MV-4-11 (cell line): Measurements from ENCODE around the gene FBLN7.
"Not testable (repeated sequence)": the region's sequence is repeated elsewhere in the genome, so short reads cannot be mapped to it uniquely, and the experiment has no call there.

Source experiments
- DNase-seq: peaks from one replicate; lab custom pipeline; 2025; lab: John Stamatoyannopoulos, UW

Gene FBLN7

DNA sequence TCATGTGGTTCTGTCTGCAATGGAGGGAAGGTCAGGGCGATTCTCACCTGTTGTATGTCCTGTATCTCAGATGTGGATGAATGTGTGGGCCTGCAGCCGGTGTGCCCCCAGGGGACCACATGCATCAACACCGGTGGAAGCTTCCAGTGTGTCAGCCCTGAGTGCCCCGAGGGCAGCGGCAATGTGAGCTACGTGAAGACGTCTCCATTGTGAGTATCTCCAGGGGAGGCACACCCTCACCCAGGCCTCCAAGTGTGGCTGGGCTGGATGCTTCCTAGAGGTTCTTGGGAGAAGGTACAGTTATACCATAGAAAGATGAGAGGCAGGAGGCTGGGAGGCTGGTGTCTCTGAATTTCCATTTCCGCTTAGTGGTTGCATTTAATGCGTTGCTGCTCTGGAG is 46.9 kb downstream of the FBLN7 start:
- no peak for DNase-seq

GRCh38 chr2:112187046-112187715 is 49.0 kb downstream of the FBLN7 start:
- DNase-seq: no peak

DNA sequence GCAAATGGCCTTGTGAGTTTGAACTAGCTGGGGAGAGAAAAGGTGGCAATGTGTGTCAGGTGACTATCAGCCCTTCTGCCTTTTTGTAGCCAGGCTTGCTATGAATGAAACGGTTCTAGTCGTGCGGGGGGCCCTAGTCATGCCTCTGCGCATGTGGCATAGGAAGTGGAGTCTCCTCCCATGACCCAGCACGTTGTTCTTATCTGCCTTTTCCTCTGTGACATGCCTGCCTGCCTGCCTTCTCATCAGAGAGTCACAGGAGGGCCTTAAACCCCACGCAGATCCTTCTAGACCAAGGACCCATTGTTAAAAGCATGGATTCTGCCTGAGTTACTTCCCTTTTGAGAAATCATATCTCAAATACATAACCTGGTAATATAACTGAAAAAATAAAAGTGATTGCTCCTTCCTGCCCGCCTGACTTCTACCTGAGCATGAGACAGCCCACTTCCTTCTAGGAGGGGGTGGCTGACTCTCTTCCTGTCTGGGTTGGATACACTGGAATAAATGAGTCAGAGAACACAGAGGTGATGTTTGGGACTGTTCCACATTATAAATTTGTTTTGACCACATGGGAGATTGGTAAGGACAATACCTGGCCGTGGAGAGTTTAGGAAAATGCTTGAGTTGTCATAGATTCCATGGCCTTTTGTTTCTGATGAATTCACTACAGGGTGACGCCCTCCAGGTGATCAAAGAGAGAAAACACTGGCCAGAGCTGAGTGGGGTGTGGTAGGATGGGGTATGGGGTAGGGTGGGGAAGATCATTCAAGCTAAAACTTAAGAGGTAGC is 49.8 kb downstream of the FBLN7 start:
- no peak for DNase-seq

DNA sequence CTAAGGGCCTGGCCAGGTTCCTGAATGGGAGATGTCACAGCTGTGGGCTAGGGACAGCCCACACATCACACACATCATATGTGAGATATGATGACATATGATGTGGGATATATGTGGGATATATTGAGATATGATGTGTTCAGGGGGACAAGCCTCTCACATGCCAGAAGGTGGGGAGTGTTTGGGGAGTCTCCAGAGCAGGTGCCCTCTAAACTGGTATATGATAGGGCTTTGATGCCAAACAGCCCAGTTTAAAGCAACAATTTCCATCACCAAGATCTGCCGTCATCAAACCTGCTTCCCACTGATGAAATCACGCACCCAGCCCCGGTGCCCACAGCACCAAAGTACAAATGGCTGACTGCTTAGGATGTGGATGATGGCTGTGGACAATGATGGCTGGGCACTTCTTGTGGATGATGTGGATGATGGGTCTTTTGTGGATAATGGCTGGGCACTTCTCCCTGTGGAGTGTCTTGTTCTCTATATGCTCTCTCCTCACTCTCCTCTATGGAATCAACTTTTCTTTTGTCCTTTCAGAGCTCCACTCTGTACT is 50.9 kb downstream of the FBLN7 start:
- DNase-seq: no peak

DNA sequence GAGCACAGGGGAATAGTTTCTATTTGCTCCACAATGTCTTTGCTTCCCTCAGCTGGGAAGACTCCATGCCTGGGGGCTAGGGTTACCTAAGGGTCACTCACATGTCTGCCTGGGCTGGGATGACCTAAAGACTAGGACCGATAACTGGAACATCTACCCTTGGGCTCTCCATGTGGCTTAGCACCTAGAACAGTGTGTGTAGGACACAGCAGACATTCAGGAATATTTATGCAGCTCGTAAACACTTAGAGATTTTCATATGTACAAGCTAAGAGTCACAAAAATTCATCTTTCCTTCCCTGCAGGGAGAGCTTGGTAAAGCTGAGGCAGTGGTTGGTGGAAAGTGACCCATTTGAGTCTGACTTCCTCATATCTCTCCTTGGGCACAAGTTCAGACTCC is 55.8 kb downstream of the FBLN7 start:
- DNase-seq: no peak

DNA sequence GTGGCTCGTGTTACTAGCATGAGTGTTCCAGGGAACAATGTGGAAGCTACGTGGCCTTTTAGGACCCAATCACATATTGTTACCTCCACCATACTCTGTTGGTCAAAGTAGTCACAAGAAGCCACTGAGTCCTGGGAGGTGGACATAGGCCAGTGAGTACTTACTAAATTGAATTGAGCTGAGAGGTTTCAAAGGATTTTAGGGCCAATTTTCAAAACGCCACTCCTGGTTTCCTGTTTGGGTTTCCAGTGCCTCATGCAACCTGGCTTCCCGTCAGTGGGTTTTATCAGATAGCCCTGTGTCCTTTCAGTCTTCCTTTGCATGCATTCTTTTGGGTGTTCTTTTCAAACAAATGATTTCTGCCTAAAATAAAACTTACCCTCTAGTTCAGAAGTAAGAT is 56.3 kb downstream of the FBLN7 start:
- DNase-seq: no peak

DNA sequence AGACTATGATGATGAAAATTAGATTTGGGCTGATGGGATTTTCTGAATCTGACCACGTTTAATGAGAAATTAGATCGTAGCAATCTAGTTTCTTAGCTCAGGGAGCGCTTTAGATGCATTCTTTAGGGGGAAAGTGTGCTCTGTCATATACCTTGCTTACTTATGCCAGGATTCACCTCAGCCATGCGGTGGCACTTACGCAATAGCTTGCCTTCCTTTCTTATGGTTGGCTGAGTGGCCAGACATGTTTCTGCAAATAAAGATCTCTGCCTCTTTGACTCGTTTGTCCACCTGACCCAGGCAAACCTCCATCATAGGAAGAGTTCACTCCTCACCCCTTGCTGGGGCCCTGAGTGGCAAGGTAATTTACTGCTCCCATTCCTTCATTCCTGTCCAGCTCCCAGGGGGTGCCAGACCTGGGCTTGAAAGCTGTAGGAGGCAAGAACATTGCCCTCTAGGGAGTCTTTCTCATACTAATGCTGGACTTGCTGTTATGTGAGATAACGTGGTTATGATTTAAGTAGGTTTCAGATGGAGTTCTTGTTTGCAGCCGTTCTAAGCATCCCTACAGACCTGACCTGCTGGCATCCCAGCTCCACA is 57.1 kb downstream of the FBLN7 start:
- DNase-seq: no peak

GRCh38 chr2:112195950-112196349 is 57.8 kb downstream of the FBLN7 start:
- DNase-seq: no peak

DNA sequence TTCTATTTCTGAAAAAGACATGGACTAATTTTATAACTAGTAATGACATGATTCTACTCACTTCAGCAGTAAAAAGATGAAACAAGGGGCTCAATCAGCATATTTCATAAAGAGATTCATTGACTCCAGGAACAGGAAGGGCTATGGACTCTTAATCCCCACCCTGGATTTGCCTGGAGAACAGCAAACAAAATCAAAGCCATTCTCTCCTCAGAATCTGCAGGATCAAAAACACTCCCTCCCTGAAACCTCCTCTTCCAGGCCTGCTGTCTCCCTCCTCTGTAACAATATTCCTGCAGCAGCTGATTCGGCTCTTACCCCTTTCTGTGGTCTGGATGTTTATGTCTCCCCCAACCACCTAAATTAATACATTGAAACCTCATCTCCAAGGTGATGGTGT is 59.7 kb downstream of the FBLN7 start:
- DNase-seq: no peak

DNA sequence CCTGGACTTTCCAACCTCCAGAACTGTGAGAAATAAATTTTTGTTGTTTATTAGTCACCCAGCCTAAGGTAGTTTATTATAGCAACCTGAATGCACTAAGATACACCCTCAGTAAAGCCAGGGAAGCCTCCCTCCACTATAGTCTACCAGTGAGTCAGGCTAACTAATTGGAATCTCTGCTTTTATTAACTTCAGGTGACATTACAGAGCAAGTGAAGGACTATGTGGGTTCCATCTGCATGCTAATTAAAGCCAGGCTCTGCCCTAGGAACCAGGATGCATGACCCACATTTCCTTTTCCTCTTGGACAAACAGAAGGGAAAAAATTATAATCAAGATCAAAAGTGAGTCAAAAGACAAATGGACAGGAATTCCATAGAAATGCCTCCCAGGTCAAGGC is 60.6 kb downstream of the FBLN7 start:
- no peak for DNase-seq

DNA sequence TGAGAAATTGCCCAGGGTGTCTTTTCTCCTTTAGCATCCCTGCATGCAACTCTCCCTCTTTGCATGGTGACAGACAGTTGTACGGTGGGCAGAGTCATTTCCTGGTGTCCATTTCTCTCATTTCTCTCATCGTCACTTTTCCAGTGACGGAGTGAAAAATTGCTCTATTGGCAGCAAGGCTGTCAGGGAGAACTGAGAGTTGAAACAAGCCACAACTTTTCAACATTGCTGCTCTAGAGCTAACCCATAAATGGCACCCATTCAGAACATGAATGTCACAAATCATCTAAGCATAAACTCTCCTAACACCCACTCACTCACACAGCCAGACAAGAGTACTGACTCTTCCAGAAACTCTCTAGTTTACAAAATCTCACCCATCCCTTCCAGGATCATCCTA is 61.0 kb downstream of the FBLN7 start:
- DNase-seq: peak; percentile 13

DNA sequence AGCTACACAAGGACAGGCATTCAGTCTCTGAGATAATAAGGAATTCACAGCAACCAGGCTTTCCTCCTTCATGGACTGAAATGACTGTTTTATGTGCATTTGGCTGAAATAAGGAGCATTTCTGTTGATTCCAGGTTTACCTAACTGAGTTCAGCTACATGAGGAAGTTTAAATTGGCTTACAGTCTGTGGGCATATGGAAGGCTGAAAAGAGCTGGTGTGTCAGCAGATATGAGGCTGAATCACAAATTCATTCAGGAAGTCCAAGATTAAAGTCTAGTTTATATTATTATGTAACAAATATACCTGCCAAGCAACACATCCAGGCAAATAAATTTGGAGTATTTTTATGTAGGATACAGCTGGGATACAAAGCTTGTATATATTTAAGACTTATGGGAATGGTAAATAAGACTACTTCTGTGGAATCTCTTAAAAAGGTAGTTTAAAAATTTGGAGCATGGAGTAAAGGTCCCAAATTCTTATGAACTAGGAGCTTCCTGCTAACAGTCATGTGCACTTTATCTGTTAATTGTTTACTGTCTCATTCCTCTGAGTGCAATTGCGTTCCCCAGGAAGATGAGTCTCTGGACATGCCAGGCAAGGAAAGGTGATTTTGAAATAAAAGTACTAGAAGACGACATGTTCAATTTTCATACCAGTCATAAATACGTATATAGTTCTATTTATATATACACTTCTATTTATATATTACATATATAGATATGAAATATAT is 63.7 kb downstream of the FBLN7 start:
- DNase-seq: no peak

DNA sequence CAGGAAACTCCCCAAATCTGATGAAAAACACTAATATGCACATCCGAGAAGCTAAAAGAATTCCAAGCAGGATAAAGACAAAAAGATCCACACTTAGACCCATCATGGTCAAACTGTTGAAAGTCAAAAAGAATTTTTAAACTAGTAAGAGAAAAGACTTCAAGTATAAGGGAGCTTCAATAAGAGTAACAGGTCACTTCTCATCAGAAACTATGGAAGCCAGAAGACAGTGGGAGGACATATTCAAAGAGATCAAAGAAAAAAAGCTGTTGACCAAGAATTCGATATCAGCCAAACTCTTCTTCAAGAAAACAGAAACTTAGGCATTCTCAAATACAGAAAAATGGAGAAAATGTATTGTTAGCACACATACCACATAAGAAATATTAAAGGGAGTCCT is 66.2 kb downstream of the FBLN7 start:
- peak; percentile 21 for DNase-seq

- DNase-seq: not testable (repeated sequence)
Observed at GRCh38 chr2:112207905-112208304, 69.7 kb downstream of the FBLN7 start.

GRCh38 chr2:112216167-112216566 is 78.0 kb downstream of the FBLN7 start:
- DNase-seq: no peak

DNA sequence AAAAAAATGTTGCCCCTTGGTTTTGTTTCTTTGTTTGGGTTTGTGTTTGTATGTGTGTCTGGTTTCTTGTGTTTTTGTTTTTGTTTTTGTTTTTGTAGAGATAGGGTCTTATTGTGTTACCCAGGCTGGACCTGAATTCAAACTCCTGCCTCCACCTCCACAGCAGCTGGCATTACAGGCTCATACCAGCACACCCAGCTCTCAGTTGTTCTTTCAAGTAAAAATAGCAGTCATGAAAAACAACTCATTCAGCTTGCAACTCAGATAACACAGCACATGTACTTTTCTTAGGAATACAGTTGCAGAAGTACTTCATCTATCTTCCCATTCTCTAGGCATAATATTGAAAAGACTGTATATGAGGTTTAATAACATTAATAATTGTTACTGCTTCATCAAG is 79.7 kb downstream of the FBLN7 start:
- no peak for DNase-seq

DNA sequence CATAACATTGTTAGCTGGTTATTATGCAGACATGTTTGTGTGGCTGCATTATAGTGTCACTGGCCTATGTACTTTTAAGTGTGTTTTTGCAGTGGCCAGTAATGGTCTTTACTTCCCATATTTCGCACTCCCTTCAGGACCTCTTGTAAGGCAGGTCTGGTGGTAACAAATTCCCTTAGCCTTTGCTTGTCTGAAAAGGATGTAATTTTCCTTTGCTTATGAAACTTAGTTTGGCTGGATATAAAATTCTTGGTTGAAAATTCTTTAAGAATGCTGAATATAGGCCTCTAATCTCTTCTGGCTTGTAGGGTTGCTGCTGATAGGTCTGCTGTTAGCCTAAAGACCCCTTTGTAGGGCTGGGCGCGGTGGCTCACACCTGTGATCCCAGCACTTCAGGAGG is 82.0 kb downstream of the FBLN7 start:
- DNase-seq: no peak

DNA sequence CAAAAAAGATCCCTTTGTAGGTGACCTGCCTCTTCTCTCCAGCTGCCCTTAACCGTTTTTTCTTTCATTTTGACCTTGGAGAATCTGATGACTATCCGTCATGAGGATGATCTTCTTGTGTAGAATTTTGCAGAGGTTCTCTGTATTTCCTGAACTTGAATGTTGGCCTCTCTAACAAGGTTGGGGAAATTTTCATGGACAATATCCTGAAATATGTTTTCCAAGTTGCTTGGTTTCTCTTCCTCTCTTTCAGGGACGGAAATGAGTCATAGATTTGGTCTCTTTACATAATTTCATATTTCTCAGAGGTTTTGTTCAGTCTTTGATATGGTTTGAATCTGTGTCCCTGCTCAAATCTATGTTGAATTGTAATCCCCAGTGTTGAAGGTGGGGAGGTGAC is 82.6 kb downstream of the FBLN7 start:
- peak; percentile 20 for DNase-seq

DNA sequence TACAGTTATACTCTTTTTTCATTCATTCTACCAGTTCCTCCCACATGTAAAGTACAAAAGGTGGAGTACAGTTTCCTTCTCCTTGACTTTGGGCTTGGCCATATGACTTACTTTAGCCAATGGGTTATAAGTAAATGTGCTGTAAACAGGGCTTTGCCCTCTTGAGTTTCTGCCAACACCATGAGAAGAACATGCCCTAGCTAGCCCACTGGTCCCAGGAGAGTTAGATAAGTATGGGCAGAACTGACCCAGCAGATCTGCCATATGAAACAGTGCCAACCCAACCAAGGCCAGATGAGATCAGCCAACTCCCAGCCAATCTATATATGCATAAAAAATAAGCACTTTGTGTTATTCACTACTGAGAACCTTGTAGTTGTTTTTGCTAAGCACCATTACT is 91.2 kb downstream of the FBLN7 start:
- DNase-seq: no peak

DNA sequence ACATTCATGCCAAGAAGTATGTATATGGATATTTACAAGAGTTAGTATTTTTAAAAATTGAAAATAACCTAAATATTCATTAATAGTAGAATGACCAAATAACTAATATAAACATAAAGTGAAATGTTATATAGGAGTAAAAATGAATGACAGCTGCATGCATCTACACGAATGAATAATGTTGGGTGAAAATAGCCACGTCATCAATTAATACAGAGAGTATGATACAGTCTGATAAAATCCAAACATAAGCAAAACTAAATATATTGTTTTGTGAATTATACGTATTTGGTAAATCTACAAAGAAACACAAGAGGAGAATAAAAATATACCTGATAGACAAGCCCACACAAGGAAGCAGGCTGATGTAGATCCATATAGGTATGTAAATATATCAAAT is 92.2 kb downstream of the FBLN7 start:
- no peak for DNase-seq
